Endothelial cell of umbilical vein (primary cell): ENCODE results near the gene NTNG1. TPM values are rescaled to one million over a fixed set of nuclear protein-coding genes. Genes with fewer than 3 reads are reported as not detected.

Experiments
- BruUV-seq: library from RNA; stranded (reverse); fragments of 400-500 nt; replicated peaks from 2 replicates; lab custom pipeline; 2021; lab: Mats Ljungman, UMichigan
- CTCF ChIA-PET: fragments of 300-600, 350-600 bp; sonication (Branson Sonifier 250); formaldehyde crosslinking; loops from one replicate; lab custom pipeline; 2021; ENCODE audit warnings: antibody characterized with exemption, inconsistent platforms; lab: Charles Lee
- POLR2A ChIA-PET: fragments of 300-600, 350-600 bp; sonication (Branson Sonifier 250); formaldehyde crosslinking; loops from one replicate; lab custom pipeline; 2021; ENCODE audit warnings: antibody characterized with exemption, inconsistent platforms; lab: Charles Lee
- DNase-seq: peaks from one replicate; pipeline ENCODE4 v3.0.0-alpha.2; 2011; ENCODE audit warnings: low read depth, low spot score
- FAIRE-seq: peaks from 2 replicates; lab custom pipeline; 2011; peaks lifted over from hg19 to GRCh38; lab: Jason Lieb, UNC
- H2AFZ ChIP-seq: 2 replicates; pipeline ENCODE4 v1.6.0; 2012; ENCODE audit warnings: low read depth, low read length, control low read depth, inconsistent platforms
- H3K27ac ChIP-seq: 2 replicates; pipeline ENCODE4 v1.5.1; 2011; ENCODE audit warnings: low read depth, mild to moderate bottlenecking, control low read depth, low read length, moderate library complexity; ENCODE audit not compliant: insufficient read depth
- H3K27me3 ChIP-seq, 2 experiments: 2 replicates each; pipeline versions ENCODE4 v1.6.0 to v1.6.1; 2011; ENCODE audit warnings: low read length in 2 of 2, mixed read lengths in 1 of 2; ENCODE audit not compliant: control insufficient read depth in 2 of 2, insufficient read depth in 2 of 2
- H3K36me3 ChIP-seq, 2 experiments: 2 replicates in 1 of 2; 3 replicates in 1 of 2; pipeline ENCODE4 v1.5.1; 2011; ENCODE audit warnings: low read length in 2 of 2, mild to moderate bottlenecking in 1 of 2, moderate library complexity in 1 of 2; ENCODE audit not compliant: control insufficient read depth in 2 of 2, insufficient read depth in 2 of 2; ENCODE audit errors: extremely low read depth in 1 of 2
- H3K4me1 ChIP-seq: 3 replicates; pipeline ENCODE4 v1.5.1; 2011; ENCODE audit warnings: mild to moderate bottlenecking, low read length; ENCODE audit not compliant: control insufficient read depth, insufficient read depth; ENCODE audit errors: extremely low read depth
- H3K4me2 ChIP-seq: 2 replicates; pipeline ENCODE4 v1.6.1; 2011; ENCODE audit warnings: low read length, control low read depth, mixed read lengths; ENCODE audit not compliant: insufficient read depth
- H3K4me3 ChIP-seq, 3 experiments: fragments of 200-600 bp in 1 of 3; sonication (generic), shearing (Covaris generic) in 1 of 3; replicated peaks in 1 of 3; 2 replicates each; pipeline ENCODE4 v1.5.1; 2011 to 2016; ENCODE audit warnings: control low read depth in 3 of 3, low read length in 3 of 3, mild to moderate bottlenecking in 2 of 3, inconsistent platforms in 1 of 3, low read depth in 1 of 3, moderate library complexity in 1 of 3; ENCODE audit not compliant: insufficient read depth in 1 of 3
- H3K79me2 ChIP-seq: 2 replicates; pipeline ENCODE4 v1.6.0; 2012; ENCODE audit warnings: low read length, inconsistent platforms; ENCODE audit not compliant: control insufficient read depth, insufficient read depth
- H3K9ac ChIP-seq: replicated peaks from 2 replicates; pipeline ENCODE3; 2011; ENCODE audit warnings: low read length, control low read depth; ENCODE audit not compliant: insufficient read depth; ENCODE audit errors: extremely low read depth
- H3K9me1 ChIP-seq: replicated peaks from 3 replicates; pipeline ENCODE4 v1.6.0; 2011; ENCODE audit warnings: mild to moderate bottlenecking, low read length; ENCODE audit not compliant: control insufficient read depth, insufficient read depth; ENCODE audit errors: extremely low read depth
- H3K9me3 ChIP-seq: replicated peaks from 2 replicates; pipeline ENCODE4 v1.5.1; 2012; ENCODE audit warnings: low read length, inconsistent platforms; ENCODE audit not compliant: control insufficient read depth, insufficient read depth
- H4K20me1 ChIP-seq: replicated peaks from 2 replicates; pipeline ENCODE3; 2011; ENCODE audit warnings: mild to moderate bottlenecking, low read length; ENCODE audit not compliant: control insufficient read depth, insufficient read depth; ENCODE audit errors: extremely low read depth
- EZH2 ChIP-seq: IDR thresholded peaks from 2 replicates; pipeline ENCODE4 v1.6.1; 2012; ENCODE audit warnings: borderline replicate concordance, low read depth, mild to moderate bottlenecking, moderate library complexity, low read length, inconsistent platforms; ENCODE audit not compliant: severe bottlenecking
- FOS ChIP-seq: IDR thresholded peaks from 2 replicates; pipeline ENCODE4 v1.6.1; 2011; ENCODE audit warnings: mild to moderate bottlenecking, low read length, moderate library complexity, borderline replicate concordance; ENCODE audit not compliant: insufficient read depth
- GATA2 ChIP-seq: IDR thresholded peaks from 2 replicates; pipeline ENCODE4 v1.7.0; 2011; ENCODE audit warnings: low read depth, mild to moderate bottlenecking, moderate library complexity, mixed read lengths, low read length; ENCODE audit not compliant: insufficient read length, insufficient read depth
- JUN ChIP-seq: IDR thresholded peaks from 2 replicates; pipeline ENCODE4 v1.6.1; 2011; ENCODE audit warnings: borderline replicate concordance, low read depth; ENCODE audit not compliant: insufficient read length, insufficient read depth
- MYC ChIP-seq: IDR thresholded peaks from one replicate; pipeline ENCODE4 v1.6.1; 2011; ENCODE audit warnings: mild to moderate bottlenecking, low read depth, low read length
- POLR2AphosphoS5 ChIP-seq: IDR thresholded peaks from 2 replicates; pipeline ENCODE4 v1.6.1; 2012; ENCODE audit warnings: low read depth, mild to moderate bottlenecking, control low read depth, low read length, moderate library complexity; ENCODE audit not compliant: insufficient read depth
- dilution Hi-C: fragments of 300-500 bp; cut with MboI; formaldehyde crosslinking; loops from one replicate; pipeline ENCODE4 v1.15.0; 2019; ENCODE audit warnings: low sequenced_read_pairs; ENCODE audit not compliant: extremely low pct_ligation_motif_present
- intact Hi-C: fragments of 100-400 bp; cut with micrococcal nuclease; formaldehyde crosslinking; loops from one replicate; pipeline ENCODE4 v1.10.0; 2022
- polyA plus RNA-seq, 4 experiments: library from polyadenylated mRNA; depleted of rRNA in 3 of 4; stranded (reverse) in 3 of 4; unstranded in 1 of 4; fragments of >200 nt; gene quantifications; 2 replicates each; pipeline versions ENCODE4 v1.2.1 to v1.2.3, GENCODE V29; 2011 to 2012; ENCODE audit warnings: missing spikeins in 1 of 4
- total RNA-seq: library from RNA; stranded (reverse); gene quantifications from 2 replicates; pipeline ENCODE4 v1.2.3, GENCODE V29; 2021

NTNG1 gene
- total and polyA plus RNA-seq, 2 donors (not counting 3 experiments of a cell fraction or from before 2014, with no cell fraction given): not detected

DNA sequence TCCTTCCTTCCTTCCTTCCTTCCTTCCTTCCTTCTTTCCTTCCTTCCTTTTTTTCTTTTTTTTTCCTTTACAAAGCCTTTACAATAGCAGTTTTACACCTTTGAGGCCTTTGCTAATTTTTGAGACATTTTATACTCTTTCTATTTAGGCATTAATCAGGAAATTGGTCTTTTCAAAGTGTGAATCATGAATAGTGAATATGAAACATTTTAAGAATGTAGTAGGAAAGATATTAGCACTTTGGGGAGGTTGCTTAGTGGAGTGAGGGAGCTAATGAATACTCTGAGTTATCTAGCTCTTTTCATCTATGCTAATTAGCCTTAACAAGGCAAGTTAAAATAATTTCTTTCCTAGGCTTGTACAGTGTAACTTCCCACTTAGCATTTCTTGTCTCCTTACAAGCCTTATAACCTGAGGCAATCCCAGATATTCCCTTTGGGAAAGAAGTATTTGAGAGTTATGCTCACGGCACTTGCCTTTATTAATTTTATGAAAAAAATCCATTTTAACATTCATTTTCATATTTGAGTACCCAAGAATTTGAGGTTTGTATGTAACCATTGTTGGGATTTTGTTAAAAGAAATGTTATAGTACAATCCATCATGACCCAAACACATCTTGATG lies 122.6 kb downstream of the NTNG1 start:
- ChIA-PET POLR2A (no interaction called here), CTCF (no interaction called here)
- Histone ChIP-seq H3K27me3 (no peaks in the 10 kb centered on the region), H3K9me3 (no peaks in the 10 kb centered on the region), H4K20me1 (no peaks in the 10 kb centered on the region), H3K27ac (no peak overlapping the region), H3K36me3 (no peaks in the 10 kb centered on the region), H3K4me3 (no peak overlapping the region), H3K79me2 (no peaks in the 10 kb centered on the region), H2AFZ (no peak overlapping the region), H3K9me1 (no peaks in the 10 kb centered on the region), H3K4me1 (no peaks in the 10 kb centered on the region), H3K4me2 (no peak overlapping the region), H3K9ac (no peak overlapping the region)
- dilution Hi-C loops: no loop called here
- no peak for FAIRE-seq
- DNase-seq: no peak
- BruUV-seq: no TSS peak
- TF ChIP-seq MYC (no peak), EZH2 (no peak), FOS (no peak)
- intact Hi-C loops: no loop called here

DNA sequence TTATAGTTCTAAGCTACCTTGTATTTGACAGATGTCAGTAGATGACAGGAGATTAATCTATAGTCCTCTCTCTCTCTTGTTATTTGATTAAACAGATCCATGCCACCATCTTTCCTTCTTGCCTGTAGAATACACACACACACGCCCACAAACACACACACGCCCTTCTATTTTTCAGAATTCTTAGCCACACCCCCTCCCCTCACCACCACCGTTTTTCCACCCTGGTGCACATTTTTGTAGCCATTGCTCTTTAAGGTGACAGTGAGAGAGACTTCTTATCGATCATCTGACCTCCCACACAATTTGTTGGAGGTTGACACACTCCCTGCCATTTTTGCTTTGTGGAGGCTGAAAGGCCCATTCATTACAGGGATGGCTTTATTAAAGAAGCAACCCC lies 123.2 kb downstream of the NTNG1 start:
- ChIA-PET CTCF (no interaction called here), POLR2A (no interaction called here)
- H3K36me3 ChIP-seq: no peaks in the 10 kb centered on the region
- no peaks in the 10 kb centered on the region for H3K4me1 ChIP-seq
- no peak overlapping the region for H3K9ac ChIP-seq
- intact Hi-C loops (no loop called here), dilution Hi-C loops (no loop called here)
- TF ChIP-seq POLR2AphosphoS5 (no peak), EZH2 (no peak), MYC (no peak), JUN (no peak), GATA2 (no peak)
- no peaks in the 10 kb centered on the region for H3K27me3 ChIP-seq
- H2AFZ ChIP-seq: no peak overlapping the region
- H3K9me1 ChIP-seq: no peaks in the 10 kb centered on the region
- H3K4me2 ChIP-seq: no peak overlapping the region
- BruUV-seq: no TSS peak
- no peak for FAIRE-seq
- H3K79me2 ChIP-seq: no peaks in the 10 kb centered on the region
- H4K20me1 ChIP-seq: no peaks in the 10 kb centered on the region
- H3K4me3 ChIP-seq: no peak overlapping the region
- DNase-seq: no peak
- no peak overlapping the region for H3K27ac ChIP-seq
- no peaks in the 10 kb centered on the region for H3K9me3 ChIP-seq
